ENCODE data around the gene GRK2. TPM values are rescaled to one million over a fixed set of nuclear protein-coding genes. Genes with fewer than 3 reads are reported as not detected.

GRK2 gene
- total RNA-seq, 1 experiment from 2014 or later: 56.3 TPM

GRCh38 chr11:67267188-67268080, 1.2 kb downstream of the GRK2 start:
- H3K27me3 Mint-ChIP-seq (ENCODE audit: low read depth): peaks cover 31% of the 10 kb centered on the region
- Histone ChIP-seq H2BK5ac (ENCODE audit: insufficient read length, low read length) (no peak overlapping the region), H3K4me2 (ENCODE audit: insufficient read depth, insufficient read length, low read length) (peak overlapping the region; percentile 84), H2AFZ (ENCODE audit: low read length) (no peak overlapping the region), H3K23ac (ENCODE audit: insufficient read length, low read depth, low read length) (no peak overlapping the region), H2BK12ac (ENCODE audit: insufficient read length, low read depth, low read length) (no peak overlapping the region), H3K27me3 (ENCODE audit: insufficient read depth, low read length) (no peaks in the 10 kb centered on the region; the same call in 1 of the 2 replicates), H2BK20ac (ENCODE audit: low read depth, low read length, poor library complexity, severe bottlenecking) (no peak overlapping the region), H3K79me2 (ENCODE audit: insufficient read depth, low read length) (peaks cover 12% of the 10 kb centered on the region; the same call in 1 of the 2 replicates), H3K23me2 (ENCODE audit: insufficient read length, low read depth, low read length, poor library complexity, severe bottlenecking) (peaks cover 8% of the 10 kb centered on the region), H3K4ac (ENCODE audit: low read depth, low read length) (no peak overlapping the region), H3K18ac (ENCODE audit: insufficient read length, low read depth, low read length) (no peak overlapping the region), H4K8ac (replicated peaks; ENCODE audit: insufficient read length, low read depth, low read length) (no peak overlapping the region), H2BK120ac (ENCODE audit: low read depth, low read length, poor library complexity, severe bottlenecking) (no peak overlapping the region), H4K5ac (ENCODE audit: insufficient read length, low read depth, low read length) (no peak overlapping the region), H3K9ac (ENCODE audit: extremely low read depth, insufficient read length, low read length) (no peak overlapping the region), H3K56ac (ENCODE audit: insufficient read length, low read depth, low read length) (no peak overlapping the region), H4K91ac (ENCODE audit: insufficient read length, low read depth, low read length) (no peak overlapping the region), H3K14ac (ENCODE audit: insufficient read depth, low read length) (no peak overlapping the region), H3T11ph (ENCODE audit: low read length) (no peak overlapping the region), H4K20me1 (ENCODE audit: control insufficient read depth, insufficient read depth, insufficient read length) (peaks cover 3% of the 10 kb centered on the region), H2BK15ac (ENCODE audit: low read depth, low read length) (no peak overlapping the region), H3K9me3 (ENCODE audit: control insufficient read depth, low read depth, low read length) (no peaks in the 10 kb centered on the region), H2AK5ac (ENCODE audit: insufficient read length, low read length) (no peak overlapping the region), H3K79me1 (ENCODE audit: insufficient read depth, low read depth, low read length, poor library complexity, severe bottlenecking) (no peaks in the 10 kb centered on the region), H3K27ac (ENCODE audit: insufficient read length, low read depth, low read length) (no peak overlapping the region), H3K4me1 (ENCODE audit: insufficient read depth, low read length) (peaks cover 12% of the 10 kb centered on the region)
- no CpG with 5 or more reads among the region's 30 CpGs for WGBS (ENCODE audit: extremely low coverage, insufficient read length, low lambda C conversion rate)
- H3K36me3 Mint-ChIP-seq (ENCODE audit: insufficient read depth in 1 of 3, low read depth in 3 of 3): peaks cover 0 to 11% (median 10%) of the 10 kb centered on the region in 3 experiments; a peak in 5 of 7 replicates
- H3K4me1 Mint-ChIP-seq: peaks cover 39 to 46% of the 10 kb centered on the region in 2 experiments
- no peak overlapping the region; a peak in 1 of 7 replicates for H3K27ac Mint-ChIP-seq
- no peak for DNase-seq
- H3K9me3 Mint-ChIP-seq: no peaks in the 10 kb centered on the region
- H3K4me3 Mint-ChIP-seq: peak overlapping the region; percentile 88 to 96
- TF ChIP-seq CTCF (conservative IDR thresholded peaks at IDR 0.05): no peak

Data from H9 (cell line).